HepG2 (cell line): ENCODE data around the gene ODR4. TPM values are rescaled to one million over a fixed set of nuclear protein-coding genes. Genes with fewer than 3 reads are reported as not detected.

ENCODE experiments used
- GRHL1 ChIP-seq: sonication (generic); formaldehyde crosslinking; conservative IDR thresholded peaks from 2 replicates; pipeline ENCODE4 v1.8.0; 2022; ENCODE audit warnings: missing genetic modification reagents
- HOXA9 ChIP-seq: sonication (generic); formaldehyde crosslinking; IDR thresholded peaks from 2 replicates; pipeline ENCODE4 v1.8.1; 2022; ENCODE audit warnings: missing genetic modification reagents, mild to moderate bottlenecking, moderate library complexity, borderline replicate concordance
- MTF2 ChIP-seq: sonication (generic); formaldehyde crosslinking; IDR thresholded peaks from 2 replicates; pipeline ENCODE4 v1.5.0; 2020; ENCODE audit warnings: missing genetic modification reagents, borderline replicate concordance
- NCOA5 ChIP-seq: sonication (generic); formaldehyde crosslinking; IDR thresholded peaks from 2 replicates; pipeline ENCODE4 v1.4.0; 2020; ENCODE audit warnings: missing genetic modification reagents
- PCBP1 ChIP-seq: fragments of 200-400 bp; formaldehyde crosslinking; IDR thresholded peaks from 2 replicates; pipeline ENCODE4 v1.6.1; 2017; ENCODE audit warnings: mild to moderate bottlenecking, low read depth, low read length, borderline replicate concordance
- PHF8 ChIP-seq: sonication (generic); formaldehyde crosslinking; IDR thresholded peaks from 2 replicates; pipeline ENCODE4 v1.5.0; 2020; ENCODE audit warnings: missing genetic modification reagents
- SALL2 ChIP-seq: sonication (generic); formaldehyde crosslinking; IDR thresholded peaks from 2 replicates; pipeline ENCODE4 v1.8.1; 2023; ENCODE audit warnings: mild to moderate bottlenecking, missing genetic modification reagents, inconsistent platforms
- SIN3A ChIP-seq: IDR thresholded peaks from 2 replicates; pipeline ENCODE4 v1.6.1; 2011; ENCODE audit warnings: low read depth, mild to moderate bottlenecking, control low read depth, low read length, borderline replicate concordance
- ZKSCAN5 ChIP-seq: sonication (generic); formaldehyde crosslinking; IDR thresholded peaks from 2 replicates; pipeline ENCODE4 v1.5.1; 2020; ENCODE audit warnings: mild to moderate bottlenecking, missing genetic modification reagents
- ZNF44 ChIP-seq: sonication (generic); formaldehyde crosslinking; IDR thresholded peaks from 2 replicates; pipeline ENCODE4 v1.5.1; 2020; ENCODE audit warnings: mild to moderate bottlenecking, missing genetic modification reagents
- ZNF484 ChIP-seq: sonication (generic); formaldehyde crosslinking; IDR thresholded peaks from 2 replicates; pipeline ENCODE4 v1.5.1; 2020; ENCODE audit warnings: mild to moderate bottlenecking, low read depth, missing genetic modification reagents, borderline replicate concordance
- polyA plus RNA-seq, 8 experiments: library from polyadenylated mRNA; depleted of rRNA in 3 of 8; stranded (reverse) in 7 of 8; unstranded in 1 of 8; fragments of >200 nt; fragmentation: Illumina TruSeq in 4 of 8; extraction: Trizol in 4 of 8; gene quantifications; 2 replicates each; pipeline versions ENCODE4 v1.2.1 to v1.2.3, GENCODE V29; 2011 to 2016; ENCODE audit warnings: low read depth in 4 of 8, missing spikeins in 1 of 8, mixed read lengths in 1 of 8; ENCODE audit not compliant: insufficient read depth in 1 of 8
- total RNA-seq, 5 experiments: library from RNA; depleted of rRNA; stranded (reverse); fragments of >200 nt; fragmentation: Illumina TruSeq; extraction: Trizol; gene quantifications; 2 replicates each; pipeline ENCODE4 v1.2.3, GENCODE V29; 2016; ENCODE audit warnings: low read depth in 1 of 5
- TF ChIP-seq, protein P1 (sequence below): sonication (generic); formaldehyde crosslinking; IDR thresholded peaks from 2 replicates; pipeline ENCODE4 v1.4.0; 2020; ENCODE audit warnings: mild to moderate bottlenecking, missing genetic modification reagents
- TF ChIP-seq, protein P2 (sequence below): sonication (generic); formaldehyde crosslinking; IDR thresholded peaks from 2 replicates; pipeline ENCODE4 v1.5.0; 2020; ENCODE audit warnings: missing genetic modification reagents

ODR4 gene
- total and polyA plus RNA-seq, 2 of the 13 experiments (the other 11 are each of a cell fraction or from before 2014, with no cell fraction given): 16.3 to 22.0 TPM

DNA sequence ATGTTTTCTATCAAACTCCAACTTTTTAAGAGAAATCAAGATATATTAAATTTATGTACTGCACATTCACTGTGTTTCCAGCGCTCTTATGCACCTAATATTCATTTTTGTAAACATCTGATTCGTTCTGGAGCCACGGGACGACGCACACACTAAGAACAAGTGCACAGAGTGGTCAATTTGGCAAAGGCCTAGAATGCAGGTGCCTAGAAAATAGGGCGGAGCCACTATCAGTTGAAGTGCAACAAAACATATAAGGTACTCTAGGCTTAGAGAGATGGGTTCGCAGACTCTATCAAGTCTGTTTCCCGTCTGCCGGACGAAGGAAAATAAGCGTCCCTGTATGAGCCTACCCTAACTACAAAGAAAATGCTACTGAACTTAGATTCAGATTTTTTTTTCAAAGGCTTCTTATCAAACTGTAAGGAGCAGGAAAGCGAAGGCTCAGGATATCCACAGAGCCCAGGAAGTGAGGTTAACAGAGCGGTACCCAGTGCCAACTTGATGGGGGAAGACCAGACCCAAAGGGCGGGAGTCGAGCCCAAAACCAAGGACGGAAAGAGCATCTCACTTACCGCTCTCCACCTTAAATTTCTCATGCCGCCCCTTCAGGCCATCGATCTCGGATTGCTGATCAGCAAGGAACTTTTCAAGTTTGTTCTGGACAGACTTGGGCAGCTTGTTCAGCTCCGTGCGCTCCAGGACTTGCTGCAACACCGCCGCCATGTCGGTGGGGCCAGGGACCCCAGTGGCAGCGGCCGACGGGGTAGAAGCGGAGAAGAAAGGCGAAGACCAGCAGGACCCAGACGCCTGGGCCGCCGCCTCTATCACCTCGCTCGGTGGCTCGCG, 1.1 kb upstream of the ODR4 start (continued):
- TF ChIP-seq SALL2 (CRISPR knock-in tag) (no peak), ZKSCAN5 (CRISPR knock-in tag) (no peak), PHF8 (CRISPR knock-in tag) (no peak), HOXA9 (CRISPR knock-in tag) (no peak), MTF2 (no peak; the same call in 1 of the 2 replicates), ZNF484 (CRISPR knock-in tag) (no peak), PCBP1 (no peak), GRHL1 (CRISPR knock-in tag) (no peak), ZNF44 (CRISPR knock-in tag) (no peak), NCOA5 (no peak), SIN3A (no peak)
- TF ChIP-seq, protein P1, sequence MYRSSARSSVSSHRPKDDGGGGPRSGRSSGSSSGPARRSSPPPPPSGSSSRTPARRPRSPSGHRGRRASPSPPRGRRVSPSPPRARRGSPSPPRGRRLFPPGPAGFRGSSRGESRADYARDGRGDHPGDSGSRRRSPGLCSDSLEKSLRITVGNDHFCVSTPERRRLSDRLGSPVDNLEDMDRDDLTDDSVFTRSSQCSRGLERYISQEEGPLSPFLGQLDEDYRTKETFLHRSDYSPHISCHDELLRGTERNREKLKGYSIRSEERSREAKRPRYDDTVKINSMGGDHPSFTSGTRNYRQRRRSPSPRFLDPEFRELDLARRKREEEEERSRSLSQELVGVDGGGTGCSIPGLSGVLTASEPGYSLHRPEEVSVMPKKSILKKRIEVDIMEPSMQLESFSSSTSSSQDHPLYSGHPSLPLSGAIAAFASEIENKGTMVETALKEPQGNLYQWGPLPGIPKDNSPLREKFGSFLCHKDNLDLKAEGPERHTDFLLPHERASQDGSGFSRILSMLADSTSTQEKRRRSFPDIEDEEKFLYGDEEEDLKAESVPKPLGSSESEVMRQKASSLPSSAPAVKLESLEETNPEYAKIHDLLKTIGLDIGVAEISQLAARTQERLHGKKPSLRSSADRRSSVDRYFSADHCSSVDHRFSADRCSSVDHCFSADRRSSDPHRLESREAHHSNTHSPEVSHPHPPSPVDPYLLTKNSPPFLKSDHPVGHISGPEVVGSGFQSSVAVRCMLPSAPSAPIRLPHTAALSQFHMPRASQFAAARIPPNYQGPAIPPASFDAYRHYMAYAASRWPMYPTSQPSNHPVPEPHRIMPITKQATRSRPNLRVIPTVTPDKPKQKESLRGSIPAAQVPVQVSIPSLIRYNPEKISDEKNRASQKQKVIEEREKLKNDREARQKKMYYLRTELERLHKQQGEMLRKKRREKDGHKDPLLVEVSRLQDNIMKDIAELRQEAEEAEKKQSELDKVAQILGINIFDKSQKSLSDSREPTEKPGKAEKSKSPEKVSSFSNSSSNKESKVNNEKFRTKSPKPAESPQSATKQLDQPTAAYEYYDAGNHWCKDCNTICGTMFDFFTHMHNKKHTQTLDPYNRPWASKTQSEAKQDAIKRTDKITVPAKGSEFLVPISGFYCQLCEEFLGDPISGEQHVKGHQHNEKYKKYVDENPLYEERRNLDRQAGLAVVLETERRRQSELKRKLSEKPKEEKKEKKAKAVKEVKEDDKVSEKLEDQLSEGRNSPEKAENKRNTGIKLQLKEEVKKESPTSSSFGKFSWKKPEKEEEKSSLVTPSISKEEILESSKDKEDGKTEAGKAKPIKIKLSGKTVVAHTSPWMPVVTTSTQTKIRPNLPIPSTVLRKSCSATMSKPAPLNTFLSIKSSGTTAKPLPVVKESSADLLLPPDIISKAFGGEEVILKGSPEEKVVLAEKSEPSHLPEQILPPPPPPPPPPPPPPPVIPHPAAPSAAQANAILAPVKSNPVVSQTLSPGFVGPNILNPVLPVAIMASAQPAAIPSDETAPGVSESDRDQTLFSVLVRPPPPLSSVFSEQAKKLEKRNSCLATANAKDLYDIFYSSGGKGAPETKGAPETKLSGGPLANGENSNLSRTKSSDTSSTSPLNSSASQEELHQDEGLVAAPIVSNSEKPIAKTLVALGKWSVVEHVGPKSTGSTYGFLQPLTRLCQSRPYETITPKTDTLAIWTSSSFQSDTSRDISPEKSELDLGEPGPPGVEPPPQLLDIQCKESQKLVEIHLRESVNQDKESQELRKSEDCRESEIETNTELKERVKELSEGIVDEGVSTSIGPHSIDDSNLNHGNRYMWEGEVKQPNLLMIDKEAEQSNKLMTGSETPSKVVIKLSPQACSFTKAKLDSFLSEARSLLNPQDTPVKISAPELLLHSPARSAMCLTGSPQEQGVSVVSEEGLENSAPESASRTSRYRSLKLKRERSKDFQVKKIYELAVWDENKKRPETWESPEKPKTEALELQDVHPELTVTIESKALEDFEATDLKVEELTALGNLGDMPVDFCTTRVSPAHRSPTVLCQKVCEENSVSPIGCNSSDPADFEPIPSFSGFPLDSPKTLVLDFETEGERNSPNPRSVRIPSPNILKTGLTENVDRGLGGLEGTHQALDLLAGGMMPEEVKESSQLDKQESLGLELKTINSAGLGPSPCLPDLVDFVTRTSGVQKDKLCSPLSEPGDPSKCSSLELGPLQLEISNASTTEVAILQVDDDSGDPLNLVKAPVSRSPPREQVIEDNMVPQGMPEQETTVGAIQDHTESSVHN (CRISPR knock-in tag): no peak
- TF ChIP-seq, protein P2, sequence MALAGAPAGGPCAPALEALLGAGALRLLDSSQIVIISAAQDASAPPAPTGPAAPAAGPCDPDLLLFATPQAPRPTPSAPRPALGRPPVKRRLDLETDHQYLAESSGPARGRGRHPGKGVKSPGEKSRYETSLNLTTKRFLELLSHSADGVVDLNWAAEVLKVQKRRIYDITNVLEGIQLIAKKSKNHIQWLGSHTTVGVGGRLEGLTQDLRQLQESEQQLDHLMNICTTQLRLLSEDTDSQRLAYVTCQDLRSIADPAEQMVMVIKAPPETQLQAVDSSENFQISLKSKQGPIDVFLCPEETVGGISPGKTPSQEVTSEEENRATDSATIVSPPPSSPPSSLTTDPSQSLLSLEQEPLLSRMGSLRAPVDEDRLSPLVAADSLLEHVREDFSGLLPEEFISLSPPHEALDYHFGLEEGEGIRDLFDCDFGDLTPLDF (CRISPR knock-in tag): no peak
